RWPE2 (cell line): Measurements from ENCODE around the gene MEOX1.

ENCODE experiments used
- ATAC-seq: fragments of 200-7000 bp; cut with Tn5 transposase; 3 replicates; pipeline ENCODE4 v1.9.1; 2021; ENCODE audit warnings: low read depth
- DNase-seq: peaks from one replicate; pipeline ENCODE4 v3.0.0-alpha.2; 2020; ENCODE audit warnings: low spot score
- H3K27ac ChIP-seq: fragments of 450-650 bp; 2 replicates; pipeline ENCODE4 v1.5.1; 2017; ENCODE audit warnings: mild to moderate bottlenecking; ENCODE audit not compliant: poor library complexity, severe bottlenecking
- H3K27me3 ChIP-seq: fragments of 250-450 bp; sonication (Bioruptor Pico); 2 replicates; pipeline ENCODE4 v1.5.1; 2021; ENCODE audit warnings: mild to moderate bottlenecking, moderate library complexity; ENCODE audit not compliant: insufficient read depth, poor library complexity, severe bottlenecking
- H3K36me3 ChIP-seq: fragments of 250-450 bp; sonication (Bioruptor Pico); 2 replicates; pipeline ENCODE4 v1.5.1; 2020; ENCODE audit warnings: low read depth, mild to moderate bottlenecking, moderate library complexity
- H3K4me1 ChIP-seq: fragments of 250-450 bp; sonication (Bioruptor Pico); 2 replicates; pipeline ENCODE4 v1.5.1; 2021; ENCODE audit warnings: mild to moderate bottlenecking, moderate library complexity; ENCODE audit not compliant: insufficient read depth, poor library complexity, severe bottlenecking
- H3K4me3 ChIP-seq: fragments of 250-450 bp; sonication (Bioruptor Pico); 2 replicates; pipeline ENCODE4 v1.5.1; 2021; ENCODE audit warnings: mild to moderate bottlenecking, moderate library complexity; ENCODE audit not compliant: severe bottlenecking
- H3K9me3 ChIP-seq: fragments of 250-450 bp; sonication (Bioruptor Pico); 2 replicates; pipeline ENCODE4 v1.5.1; 2021; ENCODE audit warnings: mild to moderate bottlenecking, moderate library complexity; ENCODE audit not compliant: severe bottlenecking
- TF ChIP-seq, protein P1 (sequence below): fragments of 450-650 bp; IDR thresholded peaks from one replicate; pipeline ENCODE4 v1.5.1; 2017; ENCODE audit warnings: mild to moderate bottlenecking, moderate library complexity; ENCODE audit not compliant: poor library complexity, severe bottlenecking

MEOX1 gene

DNA sequence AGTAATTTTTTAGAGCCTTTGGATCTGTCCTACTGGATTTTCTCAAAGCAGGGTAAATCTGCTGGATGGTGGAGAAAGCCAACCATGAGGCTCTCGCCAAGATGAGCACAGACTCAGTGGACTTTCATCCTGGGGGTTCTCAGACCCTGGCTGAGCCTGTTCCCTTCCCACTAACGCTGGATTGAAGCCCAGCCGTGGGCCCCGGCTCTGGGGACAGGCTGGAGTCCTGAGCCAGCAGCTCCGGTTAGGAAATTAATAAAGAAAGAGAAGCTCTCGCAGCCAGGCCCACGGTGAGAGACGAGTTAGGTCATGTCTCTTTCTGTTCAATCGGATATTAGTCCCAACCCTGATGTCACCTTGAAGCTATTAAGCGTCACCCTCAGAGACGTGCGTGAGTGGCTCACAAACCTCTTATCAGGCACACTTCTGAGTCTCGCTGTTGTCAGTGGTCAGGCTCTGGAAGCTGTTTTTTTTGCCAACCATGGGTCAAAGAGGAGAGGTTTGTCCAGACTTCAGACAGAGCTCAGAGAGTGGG is 27.1 kb downstream of the MEOX1 start:
- Histone ChIP-seq H3K9me3 (no peaks in the 10 kb centered on the region), H3K36me3 (no peaks in the 10 kb centered on the region), H3K27me3 (no peaks in the 10 kb centered on the region), H3K4me1 (no peaks in the 10 kb centered on the region), H3K27ac (no peak overlapping the region), H3K4me3 (no peak overlapping the region)
- DNase-seq (no peak), ATAC-seq (no peak)
- TF ChIP-seq, protein P1, sequence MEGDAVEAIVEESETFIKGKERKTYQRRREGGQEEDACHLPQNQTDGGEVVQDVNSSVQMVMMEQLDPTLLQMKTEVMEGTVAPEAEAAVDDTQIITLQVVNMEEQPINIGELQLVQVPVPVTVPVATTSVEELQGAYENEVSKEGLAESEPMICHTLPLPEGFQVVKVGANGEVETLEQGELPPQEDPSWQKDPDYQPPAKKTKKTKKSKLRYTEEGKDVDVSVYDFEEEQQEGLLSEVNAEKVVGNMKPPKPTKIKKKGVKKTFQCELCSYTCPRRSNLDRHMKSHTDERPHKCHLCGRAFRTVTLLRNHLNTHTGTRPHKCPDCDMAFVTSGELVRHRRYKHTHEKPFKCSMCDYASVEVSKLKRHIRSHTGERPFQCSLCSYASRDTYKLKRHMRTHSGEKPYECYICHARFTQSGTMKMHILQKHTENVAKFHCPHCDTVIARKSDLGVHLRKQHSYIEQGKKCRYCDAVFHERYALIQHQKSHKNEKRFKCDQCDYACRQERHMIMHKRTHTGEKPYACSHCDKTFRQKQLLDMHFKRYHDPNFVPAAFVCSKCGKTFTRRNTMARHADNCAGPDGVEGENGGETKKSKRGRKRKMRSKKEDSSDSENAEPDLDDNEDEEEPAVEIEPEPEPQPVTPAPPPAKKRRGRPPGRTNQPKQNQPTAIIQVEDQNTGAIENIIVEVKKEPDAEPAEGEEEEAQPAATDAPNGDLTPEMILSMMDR: no peak

DNA sequence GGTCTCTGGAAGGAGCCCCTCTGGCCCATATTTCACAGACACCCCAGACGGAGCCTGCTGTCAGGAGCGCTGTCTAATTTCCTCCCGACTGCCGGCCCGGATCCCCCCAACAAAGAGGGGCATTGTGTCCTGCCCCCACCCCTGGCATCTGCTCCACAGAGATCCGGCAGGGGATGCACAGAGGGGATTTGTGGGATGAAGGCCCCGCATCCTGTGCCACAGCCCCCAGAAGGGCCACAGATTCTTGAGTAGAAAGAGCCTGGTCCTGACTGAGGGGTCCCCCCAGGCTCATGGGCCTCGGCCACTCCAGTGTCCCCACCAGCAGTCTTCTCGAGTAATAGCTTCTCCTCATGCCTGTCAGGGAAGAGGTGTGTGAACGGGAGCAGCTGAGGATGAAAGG is 29.5 kb downstream of the MEOX1 start:
- no peaks in the 10 kb centered on the region for H3K36me3 ChIP-seq
- H3K9me3 ChIP-seq: no peaks in the 10 kb centered on the region
- H3K4me3 ChIP-seq: no peak overlapping the region
- H3K4me1 ChIP-seq: no peaks in the 10 kb centered on the region
- TF ChIP-seq, protein P1: no peak
- DNase-seq: no peak
- no peaks in the 10 kb centered on the region for H3K27me3 ChIP-seq
- H3K27ac ChIP-seq: no peak overlapping the region
- ATAC-seq: no peak

DNA sequence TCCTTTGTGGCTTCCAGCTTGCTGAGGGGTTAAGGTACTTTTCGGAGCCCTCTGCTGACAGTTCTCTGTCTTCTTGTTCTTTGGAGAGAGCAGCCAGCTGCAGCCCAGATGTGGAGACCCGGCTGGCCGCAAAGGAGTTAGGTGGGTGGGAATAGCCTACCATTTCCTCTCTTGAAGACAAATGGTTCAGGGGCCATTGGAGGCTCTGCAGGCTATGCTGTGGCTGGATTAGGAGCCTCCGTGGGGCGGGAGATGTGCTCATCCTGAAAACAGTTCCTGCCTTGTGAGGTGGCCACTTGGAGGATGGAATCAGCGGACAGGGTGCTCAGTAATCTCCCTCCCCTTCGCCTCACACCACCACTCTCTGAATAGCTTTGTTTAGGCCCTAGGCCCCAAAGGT is 30.3 kb downstream of the MEOX1 start:
- no peak overlapping the region for H3K4me3 ChIP-seq
- TF ChIP-seq, protein P1: no peak
- H3K27me3 ChIP-seq: no peaks in the 10 kb centered on the region
- H3K9me3 ChIP-seq: no peaks in the 10 kb centered on the region
- DNase-seq (no peak), ATAC-seq (no peak)
- no peaks in the 10 kb centered on the region for H3K36me3 ChIP-seq
- H3K27ac ChIP-seq: no peak overlapping the region
- H3K4me1 ChIP-seq: no peaks in the 10 kb centered on the region

DNA sequence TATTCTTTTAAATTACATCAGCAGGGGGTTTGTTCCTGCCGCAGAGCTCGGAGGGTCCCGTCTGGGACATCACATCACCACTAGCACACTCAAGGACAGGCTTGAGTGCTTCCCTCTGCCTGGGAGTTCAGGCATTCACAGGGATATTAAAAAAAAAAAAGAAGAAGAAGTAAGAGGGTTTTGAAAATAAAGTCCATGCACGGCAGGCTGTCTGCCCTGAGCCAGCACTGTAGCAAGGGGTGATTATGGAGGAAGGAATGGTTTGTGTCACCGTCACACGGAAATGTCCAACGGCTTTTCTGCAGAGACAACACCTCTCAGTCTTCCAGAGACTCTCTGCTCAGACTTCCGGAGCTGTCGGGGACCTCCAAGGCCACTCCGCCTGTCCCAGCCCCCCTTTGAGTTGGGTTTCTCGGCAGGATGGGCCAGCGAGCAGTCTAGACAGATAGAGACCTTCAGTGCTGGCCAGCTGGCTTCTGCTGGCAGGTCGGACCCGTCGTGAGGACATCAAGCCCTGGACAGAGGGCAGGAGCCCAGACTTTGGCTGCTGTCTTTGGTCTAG is 33.6 kb downstream of the MEOX1 start:
- Histone ChIP-seq H3K27ac (no peak overlapping the region), H3K27me3 (no peaks in the 10 kb centered on the region), H3K4me1 (no peaks in the 10 kb centered on the region), H3K9me3 (no peaks in the 10 kb centered on the region), H3K36me3 (no peaks in the 10 kb centered on the region), H3K4me3 (no peak overlapping the region)
- TF ChIP-seq, protein P1: no peak
- ATAC-seq (no peak), DNase-seq (no peak)

DNA sequence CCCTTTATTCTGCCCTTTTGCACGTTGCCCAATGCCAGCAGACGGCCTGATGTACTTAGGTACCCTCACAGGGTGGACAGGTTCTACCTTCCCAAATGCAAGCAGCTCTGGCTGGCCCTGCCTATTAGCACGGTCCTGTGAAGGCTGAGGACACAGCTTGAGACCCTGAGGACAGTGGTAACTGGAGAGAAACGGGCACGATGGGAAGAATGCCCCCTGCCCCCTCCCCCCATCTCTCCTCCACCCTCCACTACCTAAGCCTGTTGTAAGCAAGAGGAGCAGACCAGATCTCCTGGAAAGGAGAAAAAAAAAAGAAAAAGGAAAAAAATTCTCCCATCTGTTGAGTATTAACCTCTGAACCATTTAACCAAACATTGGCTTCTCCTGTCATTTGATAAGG is 34.1 kb downstream of the MEOX1 start:
- no peaks in the 10 kb centered on the region for H3K9me3 ChIP-seq
- H3K4me3 ChIP-seq: no peak overlapping the region
- no peaks in the 10 kb centered on the region for H3K36me3 ChIP-seq
- TF ChIP-seq, protein P1: no peak
- ATAC-seq (no peak), DNase-seq (no peak)
- no peak overlapping the region for H3K27ac ChIP-seq
- no peaks in the 10 kb centered on the region for H3K4me1 ChIP-seq
- no peaks in the 10 kb centered on the region for H3K27me3 ChIP-seq
